GM23338 (cell line): Measurements from ENCODE around the gene ZNF609. TPM values are rescaled to one million over a fixed set of nuclear protein-coding genes. Genes with fewer than 3 reads are reported as not detected.

Source experiments
- ATAC-seq: fragments of 200-7000 bp; cut with Tn5 transposase; 3 replicates; pipeline ENCODE4 v1.9.1; 2020
- DNase-seq: peaks from one replicate; pipeline ENCODE4 v3.0.0-alpha.2; 2015; ENCODE audit warnings: low spot score
- H2AFZ ChIP-seq: fragments of 200-600 bp; sonication (generic); 2 replicates; pipeline ENCODE4 v1.8.0; 2016; ENCODE audit warnings: antibody characterized with exemption, mild to moderate bottlenecking, moderate library complexity
- H3F3A ChIP-seq: fragments of 200-600 bp; sonication (generic); replicated peaks from 2 replicates; pipeline ENCODE4 v1.8.0; 2017; ENCODE audit warnings: antibody characterized with exemption, mixed run types, low read depth
- H3K27ac ChIP-seq: fragments of 200-600 bp; sonication (generic); 2 replicates; pipeline ENCODE4 v1.6.1; 2016; ENCODE audit warnings: low read depth
- H3K27me3 ChIP-seq: fragments of 200-600 bp; sonication (generic); 2 replicates; pipeline ENCODE4 v1.8.0; 2016; ENCODE audit warnings: mild to moderate bottlenecking, mixed run types, moderate library complexity; ENCODE audit not compliant: insufficient read depth
- H3K36me3 ChIP-seq: fragments of 200-600 bp; sonication (generic); 2 replicates; pipeline ENCODE4 v1.8.0; 2016; ENCODE audit warnings: mild to moderate bottlenecking; ENCODE audit not compliant: insufficient read depth
- H3K4me1 ChIP-seq: fragments of 200-600 bp; sonication (generic); 2 replicates; pipeline ENCODE4 v1.8.0; 2016; ENCODE audit warnings: mild to moderate bottlenecking, moderate library complexity; ENCODE audit not compliant: insufficient read depth
- H3K4me2 ChIP-seq: fragments of 200-600 bp; sonication (generic); 2 replicates; pipeline ENCODE4 v1.7.1; 2017; ENCODE audit warnings: mixed run types
- H3K4me3 ChIP-seq: fragments of 200-600 bp; sonication (generic); 2 replicates; pipeline ENCODE4 v1.6.1; 2016; ENCODE audit warnings: mixed run types
- H3K79me2 ChIP-seq: fragments of 200-600 bp; sonication (generic); replicated peaks from 2 replicates; pipeline ENCODE4 v1.8.0; 2017; ENCODE audit warnings: mild to moderate bottlenecking; ENCODE audit not compliant: insufficient read depth
- H3K9me2 ChIP-seq: fragments of 200-600 bp; sonication (generic); 2 replicates; pipeline ENCODE4 v1.8.0; 2017; ENCODE audit not compliant: insufficient read depth
- H4K20me1 ChIP-seq: fragments of 200-600 bp; sonication (generic); replicated peaks from 2 replicates; pipeline ENCODE4 v1.8.0; 2017; ENCODE audit warnings: mild to moderate bottlenecking; ENCODE audit not compliant: insufficient read depth
- H3K27ac Mint-ChIP-seq: 2 replicates; pipeline ENCODE4 v1.8.0; 2020; ENCODE audit warnings: inconsistent platforms, mild to moderate bottlenecking, moderate library complexity, mixed read lengths
- H3K27me3 Mint-ChIP-seq: 3 replicates; pipeline ENCODE4 v1.8.0; 2022; ENCODE audit warnings: low read depth, mild to moderate bottlenecking, moderate library complexity, mixed read lengths, inconsistent platforms; ENCODE audit not compliant: insufficient read depth, poor library complexity
- H3K36me3 Mint-ChIP-seq: 3 replicates; pipeline ENCODE4 v1.8.0; 2021; ENCODE audit warnings: low read depth, mild to moderate bottlenecking, inconsistent platforms, moderate library complexity, mixed read lengths
- H3K4me1 Mint-ChIP-seq: 3 replicates; pipeline ENCODE4 v1.8.0; 2020; ENCODE audit warnings: mild to moderate bottlenecking, inconsistent platforms, mixed read lengths
- H3K4me3 Mint-ChIP-seq: 3 replicates; pipeline ENCODE4 v1.8.0; 2021; ENCODE audit warnings: moderate library complexity, mild to moderate bottlenecking, inconsistent platforms, mixed read lengths
- H3K9me3 Mint-ChIP-seq: 3 replicates; pipeline ENCODE4 v1.8.0; 2020; ENCODE audit warnings: moderate library complexity, mild to moderate bottlenecking, inconsistent platforms, mixed read lengths
- CREB1 ChIP-seq: fragments of 250-450 bp; sonication (Bioruptor Pico); IDR thresholded peaks from 2 replicates; pipeline ENCODE4 v1.5.0; 2020; ENCODE audit warnings: low read depth, mild to moderate bottlenecking, moderate library complexity
- CTCF ChIP-seq, 2 experiments: fragments of 200-600 bp in 1 of 2; sonication (generic) in 1 of 2; conservative IDR thresholded peaks; 2 replicates each; pipeline versions ENCODE4 v1.5.1 to v1.6.1; 2016 to 2017; ENCODE audit warnings: antibody characterized with exemption in 2 of 2, low read depth in 2 of 2, mild to moderate bottlenecking in 2 of 2, moderate library complexity in 1 of 2
- ETS1 ChIP-seq: IDR thresholded peaks from 2 replicates; pipeline ENCODE4 v1.6.1; 2016; ENCODE audit warnings: antibody characterized with exemption
- EZH2 ChIP-seq: fragments of 200-600 bp; sonication (generic); IDR thresholded peaks from one replicate; pipeline ENCODE4 v1.8.0; 2017; ENCODE audit warnings: antibody characterized with exemption, mild to moderate bottlenecking, low read depth; ENCODE audit not compliant: unreplicated experiment
- EZH2phosphoT487 ChIP-seq: fragments of 200-600 bp; sonication (generic); IDR thresholded peaks from one replicate; pipeline ENCODE4 v1.8.1; 2018; ENCODE audit warnings: antibody characterized with exemption; ENCODE audit not compliant: unreplicated experiment
- NANOG ChIP-seq: IDR thresholded peaks from 2 replicates; pipeline ENCODE4 v1.6.1; 2016; ENCODE audit warnings: antibody characterized with exemption, borderline replicate concordance
- POLR2AphosphoS5 ChIP-seq: IDR thresholded peaks from 2 replicates; pipeline ENCODE4 v1.6.1; 2016; ENCODE audit warnings: antibody characterized with exemption, low read depth
- STAT1 ChIP-seq: IDR thresholded peaks from one replicate; pipeline ENCODE4 v1.6.1; 2016; ENCODE audit warnings: antibody characterized with exemption; ENCODE audit not compliant: unreplicated experiment
- ZNF331 ChIP-seq: fragments of 250-450 bp; sonication (Bioruptor Pico); IDR thresholded peaks from 2 replicates; pipeline ENCODE4 v1.5.0; 2020; ENCODE audit warnings: low read depth, mild to moderate bottlenecking, moderate library complexity
- ZNF462 ChIP-seq: fragments of 250-450 bp; sonication (Bioruptor Pico); IDR thresholded peaks from 2 replicates; pipeline ENCODE4 v1.5.0; 2020; ENCODE audit warnings: mild to moderate bottlenecking, moderate library complexity
- polyA plus RNA-seq: library from polyadenylated mRNA; unstranded; fragments of >200 nt; fragmentation: Nextera tagmentation; extraction: Ambion mirVana; gene quantifications from 2 replicates; pipeline ENCODE4 v1.2.1, GENCODE V29; 2016
- total RNA-seq: library from RNA; depleted of rRNA; stranded (reverse); fragments of >200 nt; shearing (Covaris generic); gene quantifications from 2 replicates; pipeline ENCODE4 v1.2.3, GENCODE V29; 2014

Gene ZNF609
- total and polyA plus RNA-seq, 2 experiments from 2014 or later, result 26.4 to 40.2 TPM

- TF ChIP-seq ETS1, result no peak
Observed at GRCh38 chr15:64521726-64522164, 61.4 kb downstream of the ZNF609 start (continued).

- H3K36me3 ChIP-seq, result no peaks in the 10 kb centered on the region
- H3K27me3 Mint-ChIP-seq, result no peaks in the 10 kb centered on the region
- no peaks in the 10 kb centered on the region for H3K9me2 ChIP-seq
- no peak for DNase-seq
- H3K27ac Mint-ChIP-seq, result no peak overlapping the region
- H3K4me2 ChIP-seq, result no peak overlapping the region
- 0 out of 2 replicates have a peak overlapping the region, but pooled peaks have one; percentile 21 for H3K27ac ChIP-seq
- no peaks in the 10 kb centered on the region for H3F3A ChIP-seq
- H3K4me3 Mint-ChIP-seq, result no peak overlapping the region
- ATAC-seq, result no peak
- H2AFZ ChIP-seq, result no peak overlapping the region
- H3K36me3 Mint-ChIP-seq, result no peaks in the 10 kb centered on the region
- no peaks in the 10 kb centered on the region for H3K27me3 ChIP-seq
- H3K79me2 ChIP-seq, result peaks cover 97% of the 10 kb centered on the region
- H3K9me3 Mint-ChIP-seq, result no peaks in the 10 kb centered on the region
- peaks cover 69% of the 10 kb centered on the region for H4K20me1 ChIP-seq
- peaks cover 51% of the 10 kb centered on the region for H3K4me1 Mint-ChIP-seq
- H3K4me1 ChIP-seq, result peaks cover 31% of the 10 kb centered on the region
- H3K4me3 ChIP-seq, result no peak overlapping the region
- no peak for TF ChIP-seq ZNF331
- no peak for TF ChIP-seq EZH2
- no peak for TF ChIP-seq CTCF (conservative IDR thresholded peaks at IDR 0.05; ENCODE audit: low read depth in 2 of 2)
- TF ChIP-seq EZH2phosphoT487, result no peak
- no peak for TF ChIP-seq CREB1 (CRISPR knock-in tag)
- no peak for TF ChIP-seq STAT1
- no peak for TF ChIP-seq POLR2AphosphoS5
- no peak for TF ChIP-seq NANOG
- no peak for TF ChIP-seq ZNF462
- no peak for TF ChIP-seq ETS1
Observed at GRCh38 chr15:64522226-64522823, 61.9 kb downstream of the ZNF609 start.
